Bone marrow (tissue), 2 donors: ENCODE data around the gene GAP43.

ENCODE experiments used
- DNase-seq, 2 donors: peaks; one replicate each; lab custom pipeline; 2025; lab: John Stamatoyannopoulos, UW

The GAP43 gene

GRCh38 chr3:115623044-115623868, at the start of gene GAP43:
Gene GAP43, plus strand, starts transcription at chr3:115623510. Its CDS starts 180 bp downstream, at chr3:115623690.
- DNase-seq: no peak

- DNase-seq: no peak
These were observed 46.9 kb upstream of the GAP43 start for GRCh38 chr3:115576325-115576875.

DNA sequence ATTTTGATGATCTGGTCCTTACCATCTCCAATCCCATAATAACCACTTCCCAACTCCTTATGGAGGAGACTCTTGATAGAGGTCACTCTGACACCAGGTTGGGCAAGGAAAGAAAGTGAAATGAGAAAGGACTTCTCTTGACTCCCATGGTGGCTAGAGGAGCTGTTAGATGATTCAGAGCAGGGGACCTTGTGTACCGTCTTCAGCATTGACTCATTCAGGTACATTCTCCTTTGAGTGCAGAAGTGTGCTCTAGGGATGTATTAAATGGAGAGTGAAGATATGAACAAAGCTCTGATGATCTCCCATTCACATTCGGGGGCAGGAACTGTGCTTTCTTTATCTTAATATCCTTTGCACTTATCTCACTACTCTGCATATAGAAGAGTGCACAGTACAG, 46.3 kb upstream of the GAP43 start:
- DNase-seq: no peak

DNA sequence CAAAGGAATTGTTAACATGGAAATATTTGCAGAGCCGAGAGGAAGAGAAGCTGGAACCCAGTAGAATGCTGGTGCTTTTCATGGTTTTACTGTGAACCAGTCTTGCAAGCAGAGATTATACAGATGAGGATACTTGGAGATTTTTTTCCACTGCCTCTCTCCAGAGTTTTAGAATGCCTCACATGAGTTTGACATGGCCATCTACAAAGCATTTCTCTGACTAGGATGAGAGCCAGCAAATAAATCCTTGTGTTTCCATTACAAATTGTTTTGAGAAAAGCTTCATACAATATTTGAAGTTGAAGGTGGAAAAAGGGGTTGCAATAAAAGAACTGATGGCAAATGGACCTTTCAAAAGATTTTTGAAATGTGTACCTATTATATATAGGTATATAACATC, 45.0 kb upstream of the GAP43 start:
- DNase-seq: no peak

GRCh38 chr3:115580566-115580965, 42.7 kb upstream of the GAP43 start:
- no peak for DNase-seq

DNA sequence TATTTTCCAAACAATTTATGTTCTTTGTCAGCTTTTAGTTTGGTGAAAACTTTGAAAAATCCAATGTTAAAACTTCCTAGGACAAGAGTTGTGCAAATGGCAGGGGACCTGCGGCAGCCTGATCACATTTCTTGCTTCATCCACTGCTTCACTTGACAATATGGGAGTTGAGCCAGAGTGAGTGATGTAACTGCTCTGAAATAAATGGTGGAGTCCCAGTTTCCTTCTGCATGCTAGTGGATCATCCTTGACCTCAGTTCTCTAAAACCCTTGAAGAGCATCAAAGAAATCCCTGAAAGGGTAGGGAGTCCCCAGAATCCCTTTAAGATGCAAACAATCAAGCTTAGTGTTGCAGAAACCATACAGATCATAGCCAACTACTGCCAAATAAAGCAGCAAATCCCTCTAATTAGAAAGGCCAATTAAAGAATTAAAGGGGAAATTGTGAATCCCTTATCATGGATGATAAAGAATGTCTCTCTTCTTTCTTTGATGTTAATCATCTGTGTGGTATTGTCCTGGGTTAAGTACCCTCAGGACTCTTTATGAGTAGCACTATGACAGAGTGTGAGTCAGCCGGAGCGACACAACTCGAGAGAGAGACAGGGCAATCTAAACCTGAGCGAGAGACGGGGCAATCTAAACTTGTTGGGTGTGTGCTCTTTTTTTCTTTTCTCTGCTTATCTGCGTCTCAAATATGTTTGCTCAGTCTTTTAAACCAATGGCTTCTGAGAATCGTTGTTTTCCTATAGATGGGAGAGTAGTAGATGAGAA, 41.8 kb upstream of the GAP43 start:
- DNase-seq: no peak

DNA sequence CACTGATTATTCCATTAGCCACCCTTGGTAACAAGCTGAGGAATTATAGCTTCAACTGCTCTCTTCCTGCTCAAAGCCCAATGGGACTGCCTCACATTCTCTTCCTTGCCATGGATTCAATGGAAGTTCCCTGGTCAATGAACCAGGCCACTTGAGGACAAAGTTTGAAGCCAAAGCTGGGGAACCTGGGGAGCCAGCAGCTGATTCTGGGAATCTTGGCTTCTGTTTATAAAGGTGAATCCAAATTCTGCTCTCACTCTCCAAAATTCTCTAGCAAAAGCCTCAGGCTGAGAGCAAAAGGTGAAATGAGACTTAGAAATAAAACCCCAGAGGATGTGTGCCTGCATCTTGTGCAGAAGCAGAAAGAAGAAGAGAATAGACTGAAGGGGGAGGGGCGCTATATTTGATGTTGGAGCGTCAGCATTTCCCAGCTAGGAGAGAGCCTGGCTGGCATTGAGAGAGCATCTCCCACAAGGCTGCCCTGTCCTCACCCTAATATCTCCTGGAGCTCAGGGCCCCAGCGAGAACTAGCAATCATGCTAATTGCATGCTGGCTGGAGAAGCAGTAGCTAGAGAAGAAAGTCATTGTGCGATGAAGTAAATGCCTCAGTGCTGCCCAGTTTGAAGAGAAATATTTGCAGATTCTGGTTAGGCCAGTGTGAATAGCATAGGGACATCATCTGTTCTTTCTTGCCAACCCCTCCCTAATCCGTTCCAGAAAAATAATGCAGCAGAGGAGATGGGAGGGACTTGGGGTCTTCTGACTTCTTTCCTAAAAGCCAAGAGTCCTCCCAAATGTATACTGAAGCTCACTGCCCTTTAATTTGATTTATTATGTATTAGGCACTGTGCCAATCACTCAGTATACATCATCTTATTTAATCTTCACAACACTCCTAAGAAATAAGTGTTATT, 34.9 kb upstream of the GAP43 start:
- no peak for DNase-seq

DNA sequence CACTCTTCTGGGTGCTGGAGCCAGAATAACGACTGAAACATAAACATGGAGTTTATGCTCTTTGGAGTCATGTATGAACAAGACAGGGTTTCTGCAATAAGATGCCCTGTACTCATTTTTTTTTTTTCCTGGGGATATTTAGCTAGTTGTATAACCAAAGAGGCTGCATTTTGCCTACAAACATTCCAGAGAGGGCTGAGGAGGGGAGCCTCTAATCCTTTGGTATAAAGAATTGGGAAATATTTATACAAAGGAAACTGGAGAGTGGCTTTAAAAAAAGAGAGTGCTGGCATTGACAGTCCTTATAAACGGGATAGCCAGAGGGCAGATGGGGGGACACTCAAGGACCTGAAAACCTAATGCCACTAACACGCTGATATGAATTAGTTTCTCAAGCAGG, 32.4 kb upstream of the GAP43 start:
- no peak for DNase-seq

DNA sequence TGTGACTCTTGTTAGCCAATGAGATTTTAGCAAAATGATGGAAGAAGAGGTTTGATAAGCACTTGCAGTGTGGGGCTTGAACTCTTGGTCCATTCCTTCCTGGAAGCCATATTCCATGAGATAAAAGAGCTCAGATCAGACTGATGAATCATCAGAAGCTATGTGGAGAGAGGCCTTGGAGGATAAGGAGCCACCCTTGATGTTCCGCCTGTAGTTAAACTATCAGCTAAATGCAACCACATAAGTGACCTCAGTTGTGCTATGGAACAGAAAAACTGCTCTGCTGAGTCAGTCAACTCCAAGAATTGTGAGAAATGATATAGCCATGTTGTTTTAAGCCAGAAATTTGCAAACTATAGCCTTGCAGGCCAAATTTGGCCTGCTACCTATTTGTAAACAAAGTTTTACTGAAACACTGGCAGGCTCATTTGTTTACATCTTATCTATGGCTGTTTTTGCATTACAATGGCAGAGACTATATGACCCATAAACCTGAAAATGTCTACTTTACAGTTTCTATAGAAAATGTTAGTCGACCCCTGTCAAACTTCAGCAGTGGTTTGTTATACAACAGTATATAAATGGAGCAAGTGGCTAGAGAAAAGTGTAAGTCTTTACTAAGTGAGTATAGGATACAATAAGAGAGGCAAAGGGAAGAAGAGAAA, 27.6 kb upstream of the GAP43 start:
- no peak for DNase-seq

DNA sequence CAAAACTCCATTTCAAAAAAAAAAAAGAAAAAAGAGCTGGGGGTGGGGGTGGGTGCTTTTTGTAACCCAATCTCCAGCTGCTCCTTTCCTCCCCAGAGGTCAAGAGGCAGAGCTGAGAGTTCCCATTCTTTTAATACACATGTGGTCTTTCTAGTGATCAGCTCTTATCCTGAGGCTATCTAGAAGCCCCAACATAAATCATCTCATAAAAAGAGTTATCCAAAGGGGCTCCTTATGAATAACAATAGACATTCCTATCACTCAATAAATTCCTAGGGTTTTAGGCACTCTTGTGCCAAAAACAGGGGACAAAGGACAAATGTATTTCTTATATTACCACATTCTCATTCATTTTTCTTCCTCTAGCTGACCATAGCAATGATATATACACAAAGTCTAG, 25.1 kb upstream of the GAP43 start:
- DNase-seq: no peak

GRCh38 chr3:115602194-115602593, 21.1 kb upstream of the GAP43 start:
- DNase-seq: no peak

- no peak for DNase-seq
These were observed 11.7 kb upstream of the GAP43 start for GRCh38 chr3:115611630-115612029.

- DNase-seq: no peak
These were observed 8.1 kb upstream of the GAP43 start for GRCh38 chr3:115615001-115615814.

DNA sequence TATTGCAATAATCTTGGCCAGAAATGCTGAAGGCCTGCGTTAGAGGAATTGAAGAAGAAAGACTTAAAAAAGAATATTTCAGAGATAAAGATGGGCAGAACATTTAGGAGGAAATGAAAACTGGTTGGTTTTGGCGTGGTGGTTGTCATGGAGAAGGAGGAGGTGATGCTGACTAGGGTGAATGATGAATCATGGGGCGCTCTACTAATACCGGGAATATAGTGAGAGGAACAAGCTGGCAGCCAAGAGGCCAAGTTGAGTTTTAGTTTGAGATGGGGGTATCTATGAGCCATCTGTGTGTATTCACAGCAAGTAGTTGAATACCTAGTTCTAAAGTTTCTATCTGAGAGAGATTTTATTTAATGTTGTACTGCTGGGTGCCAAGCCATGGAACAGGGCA, 6.8 kb upstream of the GAP43 start:
- no peak for DNase-seq

GRCh38 chr3:115617591-115617990, 5.7 kb upstream of the GAP43 start:
- no peak for DNase-seq

DNA sequence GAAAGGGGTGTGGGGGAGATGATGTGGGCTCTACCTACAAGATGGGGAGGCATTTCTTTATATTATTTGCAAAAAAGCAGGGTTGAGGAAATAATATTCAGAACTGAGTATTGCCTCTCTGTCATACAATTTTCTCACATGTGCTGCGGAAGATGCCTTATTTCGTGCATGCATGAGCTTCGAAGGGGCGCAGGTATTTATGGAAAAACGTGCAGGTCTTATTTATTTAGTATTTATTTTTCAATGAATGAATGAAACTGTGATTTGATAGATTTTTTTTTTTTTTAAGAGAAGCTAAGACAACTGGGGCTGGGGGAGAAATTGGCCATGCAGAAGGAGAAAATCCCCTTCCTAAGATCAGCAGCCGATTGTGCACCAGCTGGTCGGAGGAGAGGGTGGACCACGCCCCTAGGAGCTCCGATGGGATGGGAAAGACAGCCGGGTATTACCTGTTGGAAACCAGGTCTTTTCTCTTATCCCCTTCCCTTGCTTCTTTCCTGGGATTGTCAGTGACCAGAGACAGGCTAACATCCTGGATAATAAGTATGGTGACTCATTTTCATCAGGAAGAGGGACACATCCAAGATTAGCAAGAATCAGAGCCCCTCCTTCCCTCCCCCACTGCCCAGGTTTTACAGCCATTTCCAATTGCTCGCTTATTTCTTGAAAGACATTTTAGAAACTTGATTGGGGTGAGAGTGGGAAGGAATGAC, 875 bp downstream of the GAP43 start:
- no peak for DNase-seq

GRCh38 chr3:115624901-115625300, 1.6 kb downstream of the GAP43 start:
- DNase-seq: no peak

- DNase-seq: no peak
These were observed 2.7 kb downstream of the GAP43 start for GRCh38 chr3:115626006-115626409.

DNA sequence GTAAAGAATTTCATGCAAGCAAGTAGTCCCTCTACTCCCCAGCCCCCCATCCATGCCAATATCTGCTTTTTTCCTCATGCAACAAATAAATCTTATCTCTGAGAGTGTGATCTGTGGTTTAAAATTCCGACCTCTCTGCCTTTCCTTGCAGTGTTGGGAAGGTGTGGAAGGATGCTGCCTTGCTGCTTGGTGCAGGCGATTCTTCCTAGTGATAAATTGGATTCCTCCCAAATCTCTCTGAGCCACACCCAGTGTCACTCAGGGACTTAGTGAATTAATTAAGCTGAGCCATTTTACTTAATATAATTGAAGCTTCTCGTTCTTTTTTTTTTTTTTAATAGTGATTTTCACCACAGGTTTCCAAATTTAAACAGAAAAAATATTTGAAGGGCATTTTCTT, 3.4 kb downstream of the GAP43 start:
- DNase-seq: no peak
